DND-41 (cell line): ENCODE results near the gene SYNJ2BP.

Source experiments
- ATAC-seq: fragments of 200-7000 bp; cut with Tn5 transposase; 3 replicates; pipeline ENCODE4 v1.9.1; 2021; ENCODE audit warnings: low read depth; ENCODE audit not compliant: insufficient read depth
- DNase-seq: peaks from one replicate; pipeline ENCODE4 v3.0.0-alpha.2; 2020
- H2AFZ ChIP-seq: 2 replicates; pipeline ENCODE4 v1.6.0; 2012; ENCODE audit warnings: low read depth, low read length
- H3K27ac ChIP-seq: 2 replicates; pipeline ENCODE4 v1.5.1; 2012; ENCODE audit warnings: low read length, inconsistent platforms
- H3K27me3 ChIP-seq: fragments of 200-600 bp; sonication (generic); 2 replicates; pipeline ENCODE4 v1.6.0; 2012; ENCODE audit warnings: low read length, mild to moderate bottlenecking, inconsistent platforms; ENCODE audit not compliant: insufficient read depth, poor library complexity
- H3K36me3 ChIP-seq: 2 replicates; pipeline ENCODE4 v1.5.1; 2012; ENCODE audit warnings: low read length, inconsistent platforms; ENCODE audit not compliant: insufficient read depth
- H3K4me1 ChIP-seq: 2 replicates; pipeline ENCODE4 v1.5.1; 2012; ENCODE audit warnings: mild to moderate bottlenecking, low read length; ENCODE audit not compliant: insufficient read depth
- H3K4me2 ChIP-seq: 2 replicates; pipeline ENCODE4 v1.6.0; 2012; ENCODE audit warnings: mild to moderate bottlenecking, moderate library complexity, low read length, inconsistent platforms; ENCODE audit not compliant: insufficient read depth
- H3K4me3 ChIP-seq, 2 experiments: fragments of 200-600 bp in 1 of 2; shearing (Covaris generic) in 1 of 2; 2 replicates each; pipeline ENCODE4 v1.5.1; 2012 to 2016; ENCODE audit warnings: inconsistent platforms in 2 of 2, low read length in 2 of 2, mild to moderate bottlenecking in 2 of 2, low read depth in 1 of 2, moderate library complexity in 1 of 2
- H3K79me2 ChIP-seq: 2 replicates; pipeline ENCODE4 v1.6.0; 2012; ENCODE audit warnings: low read length, inconsistent platforms; ENCODE audit not compliant: insufficient read depth
- H3K9ac ChIP-seq: 2 replicates; pipeline ENCODE4 v1.6.0; 2012; ENCODE audit warnings: low read depth, mild to moderate bottlenecking, inconsistent platforms, low read length, moderate library complexity
- H3K9me3 ChIP-seq: 2 replicates; pipeline ENCODE4 v1.5.1; 2012; ENCODE audit warnings: low read length, moderate library complexity, mild to moderate bottlenecking, inconsistent platforms; ENCODE audit not compliant: insufficient read depth, severe bottlenecking
- H4K20me1 ChIP-seq: 2 replicates; pipeline ENCODE4 v1.6.0; 2012; ENCODE audit warnings: low read length; ENCODE audit not compliant: insufficient read depth
- CTCF ChIP-seq: IDR thresholded peaks from 2 replicates; pipeline ENCODE4 v1.5.1; 2012; ENCODE audit warnings: borderline replicate concordance, low read length, moderate library complexity, mild to moderate bottlenecking; ENCODE audit not compliant: poor library complexity, severe bottlenecking; ENCODE audit errors: extremely low read depth
- EZH2 ChIP-seq: IDR thresholded peaks from 3 replicates; pipeline ENCODE4 v1.6.1; 2012; ENCODE audit warnings: borderline replicate concordance, low read depth, mild to moderate bottlenecking, moderate library complexity, low read length, inconsistent platforms; ENCODE audit not compliant: severe bottlenecking

SYNJ2BP gene

GRCh38 chr14:70397746-70398145 lies 19.1 kb downstream of the SYNJ2BP start:
- 0 out of 2 replicates have a peak, but pooled peaks cover 7% of the 10 kb centered on the region for H3K79me2 ChIP-seq
- 0 out of 2 replicates have a peak, but pooled peaks cover 3% of the 10 kb centered on the region for H4K20me1 ChIP-seq
- H3K9ac ChIP-seq: no peak overlapping the region
- no peak overlapping the region for H2AFZ ChIP-seq
- H3K27me3 ChIP-seq: no peaks in the 10 kb centered on the region
- no peak overlapping the region for H3K27ac ChIP-seq
- H3K4me2 ChIP-seq: no peak overlapping the region
- H3K9me3 ChIP-seq: peaks cover 21% of the 10 kb centered on the region
- TF ChIP-seq EZH2: no peak
- no peak for TF ChIP-seq CTCF
- H3K4me3 ChIP-seq: no peak overlapping the region
- H3K4me1 ChIP-seq: no peaks in the 10 kb centered on the region
- DNase-seq: no peak
- no peak for ATAC-seq
- H3K36me3 ChIP-seq: peaks cover 21% of the 10 kb centered on the region

GRCh38 chr14:70394674-70395306 lies 22.1 kb downstream of the SYNJ2BP start:
- Histone ChIP-seq H3K27me3 (no peaks in the 10 kb centered on the region), H3K9me3 (peaks cover 20% of the 10 kb centered on the region), H3K27ac (no peak overlapping the region), H3K4me2 (no peak overlapping the region), H3K4me3 (no peak overlapping the region), H3K4me1 (no peaks in the 10 kb centered on the region), H3K9ac (no peak overlapping the region), H4K20me1 (0 out of 2 replicates have a peak, but pooled peaks cover 3% of the 10 kb centered on the region), H2AFZ (no peak overlapping the region), H3K36me3 (peaks cover 21% of the 10 kb centered on the region), H3K79me2 (0 out of 2 replicates have a peak, but pooled peaks cover 7% of the 10 kb centered on the region)
- no peak for DNase-seq
- TF ChIP-seq CTCF: no peak
- no peak for TF ChIP-seq EZH2
- no peak for ATAC-seq

- TF ChIP-seq CTCF: no peak
- no peak for TF ChIP-seq EZH2
- H3K9me3 ChIP-seq: peaks cover under 1% of the 10 kb centered on the region
- peaks cover 6% of the 10 kb centered on the region for H3K36me3 ChIP-seq
- no peak overlapping the region for H2AFZ ChIP-seq
- H3K4me1 ChIP-seq: no peaks in the 10 kb centered on the region
- DNase-seq (no peak), ATAC-seq (no peak)
- H3K4me3 ChIP-seq: no peak overlapping the region
- no peak overlapping the region for H3K4me2 ChIP-seq
- H3K27ac ChIP-seq: no peak overlapping the region
- H4K20me1 ChIP-seq: no peaks in the 10 kb centered on the region
- no peaks in the 10 kb centered on the region for H3K79me2 ChIP-seq
- H3K9ac ChIP-seq: no peak overlapping the region
- H3K27me3 ChIP-seq: no peaks in the 10 kb centered on the region
These were observed 24.2 kb downstream of the SYNJ2BP start for GRCh38 chr14:70392676-70393075.
